GM18502 (cell line): ENCODE data around the gene ZBTB4.
A peak's percentile ranks its signal among the peaks of the same experiment; 100 is the strongest.
"Not testable (repeated sequence)": the region's sequence is repeated elsewhere in the genome, so short reads cannot be mapped to it uniquely, and the experiment has no call there.

Source experiments
- ATAC-seq: cut with Tn5 transposase; IDR thresholded peaks from one replicate; pipeline ENCODE4 v1.9.1; 2021; ENCODE audit warnings: mild to moderate bottlenecking; ENCODE audit not compliant: unreplicated experiment, poor library complexity

ZBTB4 gene

DNA sequence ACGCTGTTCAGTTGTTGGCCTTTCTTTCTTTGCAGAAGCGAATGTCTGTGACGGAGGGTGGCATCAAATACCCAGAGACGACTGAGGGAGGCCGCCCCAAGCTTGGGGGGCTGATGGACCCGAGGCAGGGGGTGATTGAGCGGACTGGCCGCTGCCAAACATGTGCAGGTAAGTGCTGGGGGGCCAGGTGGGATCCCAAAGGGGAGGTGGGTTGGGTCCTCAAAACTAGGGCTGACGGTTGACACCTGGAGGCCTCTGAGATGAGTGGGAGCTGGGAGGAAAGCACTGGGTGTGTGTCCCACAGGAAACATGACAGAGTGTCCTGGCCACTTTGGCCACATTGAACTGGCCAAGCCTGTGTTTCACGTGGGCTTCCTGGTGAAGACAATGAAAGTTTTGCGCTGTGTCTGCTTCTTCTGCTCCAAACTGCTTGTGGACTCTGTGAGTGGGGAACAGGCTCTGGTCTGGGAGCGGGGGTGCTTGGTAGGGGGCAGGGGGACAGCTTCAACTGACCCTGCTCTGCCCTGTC lies 16.5 kb upstream of the ZBTB4 start:
- ATAC-seq, result no peak

DNA sequence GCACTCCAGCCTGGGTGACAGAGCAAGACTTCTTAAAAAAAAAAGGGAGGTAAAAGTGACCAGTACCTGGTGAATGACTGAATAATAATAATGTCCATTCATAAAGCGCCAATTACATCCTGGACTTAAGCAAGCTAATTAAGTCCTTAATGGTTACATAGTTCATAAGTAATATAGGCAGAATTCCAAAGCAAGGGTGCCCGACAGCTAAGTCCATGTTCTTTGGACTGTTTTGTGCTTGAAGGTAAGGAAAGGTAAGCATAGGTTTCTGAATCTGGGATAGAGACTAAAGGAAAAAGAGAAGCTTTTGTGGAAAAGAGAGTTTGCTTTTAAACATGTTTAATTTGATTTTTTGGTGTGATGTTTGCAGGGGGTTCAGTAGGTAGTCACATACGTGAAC lies 14.5 kb upstream of the ZBTB4 start:
- no peak for ATAC-seq

DNA sequence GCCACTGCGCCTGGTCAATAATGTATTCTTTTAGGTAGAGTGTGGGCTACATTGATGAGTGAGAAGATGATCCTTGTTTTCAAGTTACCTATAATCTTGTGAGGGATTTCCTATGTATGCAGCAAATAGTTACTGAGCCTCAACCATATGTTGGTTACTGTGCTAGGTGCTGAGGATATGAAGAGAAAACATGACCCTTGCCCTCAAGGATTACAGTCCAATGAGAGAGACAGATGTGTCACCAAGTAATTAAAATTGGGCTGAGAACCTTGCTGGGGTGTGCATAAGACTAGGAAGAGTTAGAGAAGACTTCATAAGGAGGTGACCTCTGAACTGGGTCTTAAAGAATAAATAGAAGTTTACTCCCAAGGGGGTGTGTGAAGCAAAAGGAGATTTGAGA lies 12.2 kb upstream of the ZBTB4 start:
- no peak for ATAC-seq

DNA sequence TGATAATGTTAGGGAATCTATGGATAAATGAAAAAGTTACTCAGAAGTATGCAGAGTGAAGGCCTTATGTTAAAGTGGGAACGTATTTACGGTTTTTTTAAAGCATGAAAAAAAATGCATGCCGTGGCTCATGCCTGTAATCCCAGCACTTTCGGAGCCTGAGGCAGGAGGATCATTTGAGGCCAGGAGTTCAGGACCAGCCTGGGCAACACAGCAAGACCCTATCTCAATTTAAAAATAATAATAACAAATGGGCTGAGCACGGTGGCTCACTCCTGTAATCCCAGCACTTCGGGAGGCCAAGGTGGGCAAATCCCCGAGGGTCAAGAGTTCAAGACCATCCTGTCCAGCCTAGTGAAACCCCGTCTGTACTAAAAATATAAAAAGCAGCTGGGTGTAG lies 10.7 kb upstream of the ZBTB4 start:
- no peak for ATAC-seq

DNA sequence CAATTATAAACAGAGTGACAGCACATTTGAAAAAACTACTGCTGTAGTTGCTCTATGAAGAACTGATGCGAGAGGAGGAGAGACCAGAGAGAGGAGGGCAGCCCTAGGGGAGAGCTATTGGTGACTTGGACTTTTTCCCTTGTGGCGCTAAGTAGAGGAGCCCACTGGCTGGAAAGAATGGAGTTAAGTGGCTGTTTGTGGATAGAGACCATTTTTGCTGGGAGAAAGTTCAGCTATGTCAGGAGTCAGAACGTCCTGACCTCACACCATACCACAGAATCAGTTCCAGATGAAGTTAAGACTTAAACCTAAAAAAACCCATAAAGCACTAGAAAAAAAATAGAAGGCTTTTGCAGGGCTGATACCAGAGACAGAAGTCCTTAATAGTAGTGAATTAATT lies 6.8 kb upstream of the ZBTB4 start:
- no peak for ATAC-seq

DNA sequence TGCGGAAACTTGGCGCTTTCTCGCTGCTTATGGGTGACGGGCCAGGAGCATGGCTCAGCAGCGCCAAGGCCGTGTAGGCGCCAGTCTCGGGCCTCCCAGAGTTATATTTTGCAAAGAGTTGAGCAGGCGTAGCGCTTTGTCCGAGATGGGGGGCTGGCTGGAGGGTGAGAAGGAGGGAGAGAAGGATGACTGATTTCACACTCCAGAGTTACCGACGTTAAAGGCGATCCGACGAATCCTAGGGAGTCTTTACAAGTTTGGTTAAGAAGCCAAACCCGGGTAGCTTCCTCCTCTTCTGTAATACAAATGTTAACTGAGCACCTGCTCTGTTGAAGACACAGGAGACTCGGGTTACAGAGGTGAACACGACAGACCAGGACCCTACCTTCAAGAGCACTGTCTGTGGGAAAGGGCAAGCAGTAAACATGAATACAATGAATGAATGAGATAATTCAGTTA lies 5.5 kb upstream of the ZBTB4 start:
- no peak for ATAC-seq

DNA sequence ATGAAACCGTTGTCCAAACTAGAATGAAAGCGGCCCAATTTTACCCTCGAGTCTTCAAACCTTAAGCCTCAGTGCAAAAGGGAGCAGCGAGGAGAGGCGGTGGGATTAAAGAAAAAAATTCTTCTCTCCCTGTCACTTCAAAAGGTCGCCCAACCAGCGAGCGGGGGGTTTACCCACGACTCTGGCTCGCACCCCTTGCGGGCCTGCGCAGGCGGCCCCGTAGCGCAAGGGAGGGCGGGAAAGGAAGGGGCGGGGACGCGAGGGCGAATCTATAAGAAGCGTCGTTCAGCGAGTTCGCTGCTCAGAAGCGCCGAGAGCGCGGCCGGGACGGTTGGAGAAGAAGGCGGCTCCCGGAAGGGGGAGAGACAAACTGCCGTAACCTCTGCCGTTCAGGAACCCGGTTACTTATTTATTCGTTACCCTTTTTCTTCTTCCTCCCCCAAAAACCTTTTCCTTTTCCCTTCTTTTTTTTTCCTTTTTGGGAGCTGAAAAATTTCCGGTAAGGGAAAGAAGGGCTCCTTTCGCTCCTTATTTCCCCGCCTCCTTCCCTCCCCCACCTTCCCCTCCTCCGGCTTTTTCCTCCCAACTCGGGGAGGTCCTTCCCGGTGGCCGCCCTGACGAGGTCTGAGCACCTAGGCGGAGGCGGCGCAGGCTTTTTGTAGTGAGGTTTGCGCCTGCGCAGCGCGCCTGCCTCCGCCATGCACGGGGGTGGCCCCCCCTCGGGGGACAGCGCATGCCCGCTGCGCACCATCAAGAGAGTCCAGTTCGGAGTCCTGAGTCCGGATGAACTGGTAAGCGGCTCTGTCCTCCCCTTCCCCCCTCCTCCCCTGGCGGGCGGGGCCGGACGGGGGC lies 4.9 kb upstream of the ZBTB4 start, which contains the start of gene POLR2A:
TSS of gene POLR2A (plus strand) at position 300 of the 852 bp plus-strand sequence.
- ATAC-seq, result peak; percentile 60

DNA sequence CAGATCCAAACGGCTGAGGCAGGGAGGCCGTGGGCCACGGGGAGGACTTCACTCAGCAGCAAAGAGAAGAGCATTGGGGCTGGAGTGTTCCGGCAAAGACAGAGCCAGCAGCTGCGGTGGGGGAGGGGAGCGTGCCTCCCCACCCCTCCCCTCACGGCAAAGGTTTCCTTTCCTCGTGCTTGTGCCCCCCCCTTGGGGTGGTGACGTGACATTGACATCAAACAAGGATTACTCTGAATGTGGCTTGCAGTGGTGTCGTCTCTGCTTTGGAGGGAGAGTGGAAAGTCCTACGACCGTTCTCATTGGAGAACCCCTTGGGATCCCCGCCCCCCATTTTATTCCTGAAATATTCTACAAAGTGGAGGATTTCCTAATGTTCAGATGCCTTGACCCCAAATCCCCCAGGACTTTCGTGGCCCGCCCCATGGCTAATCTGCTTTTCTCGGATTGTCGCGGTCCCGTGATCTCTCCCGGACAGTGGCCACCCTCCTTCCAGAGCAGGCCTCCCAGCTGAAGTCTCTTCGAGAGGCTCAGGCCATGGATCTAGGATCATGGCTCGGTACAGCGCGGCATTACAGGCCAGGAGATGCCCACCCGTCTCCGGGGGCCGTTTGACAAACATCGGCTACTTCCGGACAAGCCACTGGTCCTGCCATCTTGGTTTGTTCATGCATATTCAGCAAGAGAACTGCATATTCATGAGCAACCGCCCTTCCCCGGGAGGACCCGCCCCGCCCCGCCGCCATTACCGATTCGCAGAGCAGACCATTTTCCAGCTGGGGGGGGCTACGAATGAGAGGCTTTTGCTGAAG lies 4.0 kb upstream of the ZBTB4 start:
- peak; percentile 36 for ATAC-seq

DNA sequence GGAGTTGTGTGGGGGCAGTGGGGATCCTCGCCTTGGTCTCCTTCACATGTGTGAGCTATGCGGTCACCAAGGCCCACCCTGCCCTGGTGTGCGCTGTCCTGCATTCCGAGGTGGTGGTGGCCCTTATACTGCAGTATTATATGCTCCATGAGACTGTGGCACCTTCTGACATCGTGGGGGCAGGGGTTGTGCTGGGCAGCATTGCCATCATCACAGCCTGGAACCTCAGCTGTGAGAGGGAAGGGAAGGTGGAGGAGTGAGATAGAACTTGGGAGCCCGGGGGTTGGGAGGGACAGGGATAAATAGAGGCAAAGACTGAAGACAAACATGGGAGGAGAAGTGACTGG lies 3.3 kb upstream of the ZBTB4 start:
- not testable (repeated sequence) for ATAC-seq

DNA sequence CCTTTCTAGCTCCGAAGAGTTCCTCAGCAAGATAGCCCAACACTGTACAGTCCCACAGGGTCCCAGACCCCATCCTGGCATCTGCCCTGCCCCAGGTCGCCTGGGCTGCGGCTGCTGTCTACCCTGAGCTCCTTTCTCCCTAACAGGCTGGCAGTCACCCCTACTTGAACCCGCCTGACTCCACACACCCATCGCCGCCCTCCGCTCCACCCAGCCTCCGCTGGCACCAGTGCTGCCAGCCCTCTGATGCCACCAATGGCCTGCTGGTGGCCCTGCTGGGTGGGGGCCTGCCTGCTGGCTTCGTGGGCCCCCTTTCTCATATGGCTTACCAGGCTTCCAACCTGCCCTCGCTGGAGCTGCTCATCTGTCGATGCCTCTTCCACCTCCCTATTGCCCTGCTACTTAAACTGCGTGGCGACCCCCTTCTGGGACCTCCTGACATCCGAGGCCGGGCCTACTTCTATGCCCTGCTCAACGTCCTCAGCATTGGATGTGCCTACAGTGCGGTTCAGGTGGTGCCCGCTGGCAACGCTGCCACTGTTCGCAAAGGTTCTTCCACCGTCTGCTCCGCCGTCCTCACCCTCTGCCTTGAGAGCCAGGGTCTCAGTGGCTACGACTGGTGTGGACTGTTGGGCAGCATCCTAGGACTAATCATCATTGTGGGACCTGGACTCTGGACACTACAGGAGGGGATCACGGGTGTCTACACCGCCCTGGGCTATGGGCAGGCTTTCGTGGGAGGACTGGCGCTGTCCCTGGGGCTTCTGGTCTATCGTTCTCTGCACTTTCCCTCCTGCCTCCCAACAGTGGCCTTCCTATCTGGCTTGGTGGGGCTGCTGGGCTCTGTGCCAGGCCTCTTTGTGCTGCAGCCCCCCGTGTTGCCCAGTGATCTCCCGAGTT lies 2.7 kb upstream of the ZBTB4 start:
- ATAC-seq, result not testable (repeated sequence)

DNA sequence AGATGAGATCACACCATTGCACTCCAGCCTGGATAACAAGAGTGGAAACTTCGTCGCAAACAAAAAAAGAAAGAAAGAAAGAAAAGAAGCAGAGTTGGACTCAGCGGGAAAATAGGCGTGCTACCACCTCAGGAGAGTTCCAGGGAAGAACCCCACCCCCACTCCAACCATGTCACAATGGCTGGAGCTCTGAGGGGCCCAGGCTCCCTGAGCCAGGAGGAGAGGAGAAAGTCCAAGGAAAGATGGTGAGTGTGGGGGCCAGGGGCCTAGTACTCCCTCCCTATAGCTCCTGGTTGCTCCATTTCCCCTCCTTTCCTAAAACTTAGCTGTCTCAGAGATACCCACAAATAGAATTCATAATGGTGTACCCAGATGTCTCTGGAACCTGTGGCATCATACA lies 1.8 kb upstream of the ZBTB4 start, which contains the start of gene SLC35G6:
TSS of gene SLC35G6 (plus strand) at position 172 of the 400 bp plus-strand sequence. CDS start at position 243, 71 bp downstream.
- ATAC-seq, result not testable (repeated sequence)

DNA sequence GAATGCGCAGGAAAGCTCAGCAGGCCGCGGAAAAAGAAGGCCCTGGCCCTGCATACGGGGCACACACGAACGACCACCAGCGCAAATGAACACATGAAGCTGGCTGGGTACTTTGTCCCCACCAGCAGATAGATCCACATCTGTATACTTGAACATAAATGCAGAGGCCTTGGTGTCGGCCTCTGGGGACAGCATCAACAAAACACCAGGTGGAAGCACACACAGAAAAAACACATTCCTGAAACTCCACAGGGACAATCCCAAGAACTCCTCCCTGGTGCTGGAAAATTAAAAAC lies 606 bp upstream of the ZBTB4 start:
- no peak for ATAC-seq

DNA sequence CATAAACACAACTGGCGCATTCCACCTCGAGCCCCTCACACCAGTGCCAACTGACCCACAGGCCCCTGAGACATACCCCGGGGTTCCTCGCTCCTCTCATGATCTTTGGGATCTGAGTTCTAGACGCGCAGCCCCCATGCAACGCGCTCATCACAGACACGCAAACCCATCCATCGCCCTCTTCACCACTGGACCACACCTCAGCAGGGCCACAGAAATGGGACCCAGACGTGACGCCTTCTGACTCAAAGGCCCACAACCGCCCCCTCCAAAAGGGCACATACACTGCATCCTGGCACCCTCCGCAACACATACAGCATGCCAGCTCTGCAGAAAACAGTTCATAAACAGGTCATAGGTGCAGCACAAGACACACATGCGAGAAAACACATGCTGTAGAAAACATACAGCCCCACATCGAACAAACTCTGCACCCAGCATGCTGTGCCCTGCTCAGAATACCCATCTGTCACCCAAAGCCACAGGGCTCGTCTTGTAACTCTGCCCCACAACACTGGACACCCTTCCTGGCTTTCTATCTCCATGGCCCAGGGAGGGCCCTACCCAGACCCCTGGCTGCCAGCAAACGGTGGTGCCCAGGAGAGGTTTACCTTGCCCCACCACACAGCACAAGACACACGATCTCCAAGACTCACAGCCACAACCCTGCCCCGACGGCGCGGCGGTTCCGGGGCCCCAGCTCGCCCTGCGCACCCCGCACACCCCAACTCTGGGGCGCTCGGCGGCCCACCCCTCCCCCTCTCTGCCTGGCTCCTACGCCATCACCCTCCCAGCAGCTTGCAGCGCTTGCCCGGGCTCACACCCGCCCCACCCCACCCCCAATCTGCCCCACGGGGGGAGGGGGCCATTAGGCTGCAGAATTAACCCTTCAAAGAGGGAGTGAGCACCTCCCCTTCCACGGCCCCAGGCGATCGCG lies 887 bp downstream of the ZBTB4 start:
- no peak for ATAC-seq

DNA sequence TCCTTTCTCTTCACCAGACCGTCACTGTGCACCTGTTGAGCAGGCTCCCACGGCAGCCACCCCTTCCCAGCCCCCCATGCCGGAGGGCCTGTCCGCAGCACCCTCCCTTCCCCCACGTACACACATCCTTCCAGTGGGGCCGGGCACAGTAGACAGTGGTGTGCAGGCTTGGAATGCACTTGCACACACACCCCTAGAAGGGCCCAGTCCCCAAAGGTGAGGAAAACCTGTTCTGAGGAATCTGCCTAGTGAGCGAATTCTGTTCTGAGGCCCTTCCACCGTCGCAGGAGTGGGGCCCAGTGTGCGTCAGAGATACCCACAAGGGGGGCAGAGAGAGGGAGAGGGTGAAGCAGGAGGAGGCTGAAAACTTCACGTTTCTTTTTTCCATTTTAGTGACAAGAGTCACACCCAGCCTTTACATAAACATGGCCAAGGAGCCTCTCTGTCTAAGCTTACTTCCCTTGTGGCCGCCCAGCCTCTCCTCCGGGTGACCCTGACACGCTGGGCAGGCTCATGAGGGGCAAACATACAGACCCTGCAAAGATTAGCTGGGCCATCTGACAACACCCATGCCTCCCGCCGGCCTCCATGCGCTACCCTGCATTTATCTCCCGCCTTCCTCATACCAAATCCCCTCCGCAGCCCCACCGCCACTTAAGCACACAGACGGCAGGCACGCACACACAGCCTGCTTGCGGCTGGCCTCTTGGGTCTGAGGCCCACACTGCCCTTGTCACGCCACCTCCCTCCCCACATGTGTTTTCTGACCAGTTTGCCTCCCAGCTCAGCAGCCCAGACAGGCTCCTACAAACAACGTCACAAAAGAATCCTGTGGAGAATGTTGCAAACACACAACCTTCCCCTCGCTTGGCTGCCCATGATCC lies 1.8 kb downstream of the ZBTB4 start:
- ATAC-seq, result no peak

DNA sequence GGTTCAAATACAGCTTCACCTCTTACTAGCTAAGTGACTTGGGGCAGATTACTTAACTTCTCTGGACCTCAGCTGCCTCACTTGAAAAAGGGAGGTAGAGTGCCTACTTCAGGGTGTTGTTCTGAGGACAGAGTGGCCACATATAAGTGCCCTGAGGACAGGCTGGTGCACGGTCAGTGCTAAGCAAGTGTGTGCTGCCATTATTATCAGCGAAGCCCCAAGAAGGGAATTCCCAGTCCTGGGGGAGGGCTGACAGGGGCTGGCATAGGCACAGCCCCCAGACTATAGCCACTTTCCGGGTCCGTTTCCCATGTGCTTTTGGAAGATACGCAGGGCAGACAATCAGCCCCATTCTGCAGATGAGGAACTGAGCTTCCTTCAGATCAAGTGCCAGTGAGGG lies 2.5 kb downstream of the ZBTB4 start:
- no peak for ATAC-seq

DNA sequence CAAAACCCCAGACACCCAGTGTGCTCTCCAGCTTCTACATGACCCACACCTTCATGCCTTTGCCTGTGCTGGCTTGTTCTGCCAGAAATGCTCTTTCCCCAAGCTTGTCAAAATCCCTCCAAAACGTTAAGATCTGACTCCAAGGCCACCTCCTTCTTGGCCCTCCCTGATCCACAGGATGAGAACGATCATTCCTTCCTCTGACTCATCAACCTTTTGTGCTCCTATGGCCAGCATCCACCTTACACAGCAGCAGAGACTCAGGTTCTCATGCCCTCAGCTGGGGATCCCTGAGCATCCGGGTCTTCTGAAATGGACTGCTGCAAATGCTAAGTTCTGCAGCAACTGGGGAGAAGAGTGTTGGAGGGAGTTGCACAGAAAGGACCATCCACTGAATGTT lies 2.9 kb downstream of the ZBTB4 start:
- no peak for ATAC-seq

DNA sequence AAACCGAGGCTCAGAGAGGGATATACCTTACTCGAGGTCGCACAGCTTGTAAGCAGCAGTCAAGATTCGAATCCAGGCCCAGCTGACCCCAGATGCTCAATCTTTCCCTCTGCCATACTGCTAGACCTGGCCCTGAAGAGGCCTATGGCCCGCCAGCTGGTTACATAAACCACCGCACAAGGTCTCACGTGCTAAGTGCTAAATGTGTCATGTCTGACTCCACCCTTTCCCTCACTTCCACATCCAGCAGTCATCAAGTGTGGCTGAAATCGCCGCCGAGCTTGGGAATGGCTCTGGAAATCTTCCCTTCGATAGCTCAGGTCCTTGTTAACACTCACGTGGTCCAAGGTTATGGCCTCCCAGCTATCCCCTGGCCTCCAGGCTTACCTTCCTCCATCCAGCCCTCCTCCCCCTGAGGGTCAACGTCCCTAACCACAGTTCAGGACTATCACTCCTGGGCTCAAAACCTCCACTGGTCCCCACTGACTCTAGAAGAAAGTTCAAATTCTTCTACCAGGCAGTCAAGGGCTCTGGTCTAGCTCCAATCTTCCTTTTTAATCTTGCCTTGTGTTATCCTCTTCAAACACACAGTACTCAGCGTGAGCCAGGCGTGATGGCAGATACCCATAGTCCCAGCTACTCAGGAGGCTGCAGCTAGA lies 3.5 kb downstream of the ZBTB4 start:
- ATAC-seq, result no peak

DNA sequence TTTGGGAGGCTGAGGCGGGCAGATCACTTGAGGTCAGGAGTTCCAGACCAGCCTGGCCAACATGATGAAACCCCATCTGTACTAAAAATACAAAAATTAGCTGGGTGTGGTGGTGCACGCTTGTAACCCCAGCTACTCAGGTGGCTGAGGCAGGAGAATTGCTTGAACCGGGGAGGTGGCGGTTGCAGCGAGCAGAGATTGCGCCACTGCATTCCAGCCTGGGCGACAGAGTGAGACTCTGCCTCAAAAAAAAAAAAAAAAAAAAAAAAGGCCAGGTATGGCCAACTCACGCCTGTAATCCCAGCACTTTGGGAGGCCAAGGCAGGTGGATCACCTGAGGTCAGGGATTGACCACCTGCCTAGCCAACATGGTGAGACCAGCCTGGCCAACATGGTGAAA lies 4.7 kb downstream of the ZBTB4 start:
- not testable (repeated sequence) for ATAC-seq
